Stimulated activated CD8-positive, alpha-beta memory T cell treated with anti-CD3 and anti-CD28 coated beads, Interleukin-12 subunit alpha, Interleukin-12 subunit beta, amount 100 ng/mL, for 24 hours (primary cell): ENCODE results near the gene MYOM1.

ENCODE experiments used
- DNase-seq: peaks from one replicate; pipeline ENCODE4 v3.0.0-alpha.2; 2020; ENCODE audit errors: extremely low read depth

Gene MYOM1

DNA sequence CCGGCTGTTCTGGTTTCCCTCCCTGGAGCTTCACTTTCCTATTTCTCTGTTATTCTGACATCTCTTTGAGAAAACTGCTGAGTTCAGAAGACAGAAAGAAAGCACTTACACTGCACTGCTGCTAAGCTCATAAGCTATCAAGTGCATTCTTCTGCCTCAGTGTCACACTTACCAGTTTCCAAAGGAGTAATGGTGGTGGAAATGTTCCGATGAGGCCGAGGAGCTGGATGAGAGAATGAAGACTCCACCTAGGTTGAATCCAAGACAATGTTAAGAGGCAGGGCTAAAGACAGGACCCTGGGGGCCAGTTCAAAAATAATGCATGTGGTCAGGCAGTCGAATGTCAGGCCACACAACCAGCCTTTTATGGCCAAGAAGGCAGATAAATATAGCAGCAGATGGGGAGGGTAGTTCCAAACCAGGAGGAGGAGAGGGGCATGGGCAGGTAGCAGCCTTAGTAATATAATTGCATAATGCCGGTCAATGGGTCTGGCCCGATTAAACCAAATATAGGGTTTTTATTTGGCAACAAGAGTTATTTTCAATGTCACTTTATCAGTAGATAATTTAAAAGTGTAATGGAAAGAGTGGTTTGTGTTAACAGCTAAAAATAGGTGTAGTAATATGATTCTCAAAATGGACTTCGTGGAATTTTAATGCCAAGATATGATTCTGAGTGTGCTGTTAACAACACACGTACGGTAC lies at the start of gene MYOM1:
MYOM1 (minus strand) TSS at position 338 of the 705 bp plus-strand sequence. CDS start 4,745 bp downstream, outside the sequence.
- DNase-seq, result no peak

DNA sequence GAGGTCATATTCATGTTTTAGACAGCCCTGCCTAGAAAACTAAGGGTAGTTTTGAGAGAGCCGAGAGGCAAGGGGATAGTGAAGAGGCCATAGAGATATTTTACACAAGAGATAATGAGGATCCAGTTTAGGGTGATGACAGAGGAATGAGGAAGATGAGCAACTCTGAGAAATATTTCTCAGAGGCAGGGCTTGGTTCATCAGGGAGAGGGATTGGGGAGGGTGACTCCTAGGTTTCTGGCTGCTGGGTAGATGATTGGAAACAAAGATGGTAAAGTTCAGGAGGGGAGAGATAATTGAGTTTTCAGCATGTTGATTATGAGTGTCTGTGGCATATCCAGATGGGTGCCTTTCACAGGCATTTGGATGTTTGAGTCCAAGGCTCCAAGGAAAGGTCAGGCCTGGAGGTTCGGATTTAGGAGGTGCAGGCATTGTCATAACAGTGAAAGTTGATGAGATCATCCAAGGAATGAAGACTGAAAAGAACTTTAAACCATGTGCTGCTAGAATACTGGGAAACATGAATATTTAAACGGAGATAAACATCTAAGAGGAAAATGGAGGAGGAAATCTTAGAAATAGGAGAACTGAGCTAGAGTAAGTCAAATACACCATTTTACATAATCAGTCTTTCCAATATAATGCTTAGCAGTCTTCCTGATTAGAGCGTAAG lies 49.6 kb upstream of the MYOM1 start:
- DNase-seq, result no peak

DNA sequence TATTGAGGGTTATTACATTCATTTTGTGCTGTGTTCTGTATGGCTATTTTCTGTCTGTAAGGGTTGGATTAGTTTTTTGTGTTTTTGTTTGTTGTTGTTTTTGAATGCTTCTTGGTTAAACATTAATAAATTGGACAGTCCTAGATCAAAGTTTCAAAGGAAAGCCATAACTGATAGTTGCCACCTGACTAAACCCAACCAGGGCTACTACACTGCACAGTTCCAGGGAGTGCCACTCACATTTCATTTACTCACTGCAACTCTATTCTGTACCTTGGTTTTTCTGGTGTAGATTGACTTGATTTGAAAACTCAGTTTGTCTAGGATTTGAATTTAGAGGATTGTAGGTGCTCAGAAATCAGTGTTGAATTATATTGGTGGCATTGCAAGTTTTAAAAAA lies 48.5 kb upstream of the MYOM1 start:
- no peak for DNase-seq

DNA sequence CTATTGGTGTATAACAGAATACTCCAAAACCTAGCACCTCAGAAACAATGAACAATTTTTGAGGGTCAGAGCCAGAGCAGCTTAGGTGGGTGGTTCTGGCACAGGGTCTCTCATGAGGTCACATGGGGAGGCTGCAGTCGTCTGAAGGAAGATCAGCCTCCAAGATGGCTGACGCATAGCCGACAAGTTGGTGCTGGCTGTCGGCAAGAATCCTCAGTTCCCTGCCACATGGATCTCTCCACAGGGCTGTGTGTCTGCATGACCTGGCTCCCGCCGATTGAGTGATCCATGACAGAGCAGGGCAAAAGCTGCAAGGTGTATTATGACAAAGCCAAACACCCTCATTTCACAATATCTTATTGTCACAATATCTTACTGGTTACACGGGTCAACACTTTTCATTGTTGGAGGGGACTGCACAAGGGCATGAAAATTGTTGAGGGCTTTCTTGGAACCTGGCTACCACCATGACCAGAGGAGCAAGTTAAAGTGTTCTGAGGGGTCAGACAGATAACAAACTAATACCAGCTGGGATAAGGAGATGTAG lies 46.4 kb upstream of the MYOM1 start:
- DNase-seq, result no peak

DNA sequence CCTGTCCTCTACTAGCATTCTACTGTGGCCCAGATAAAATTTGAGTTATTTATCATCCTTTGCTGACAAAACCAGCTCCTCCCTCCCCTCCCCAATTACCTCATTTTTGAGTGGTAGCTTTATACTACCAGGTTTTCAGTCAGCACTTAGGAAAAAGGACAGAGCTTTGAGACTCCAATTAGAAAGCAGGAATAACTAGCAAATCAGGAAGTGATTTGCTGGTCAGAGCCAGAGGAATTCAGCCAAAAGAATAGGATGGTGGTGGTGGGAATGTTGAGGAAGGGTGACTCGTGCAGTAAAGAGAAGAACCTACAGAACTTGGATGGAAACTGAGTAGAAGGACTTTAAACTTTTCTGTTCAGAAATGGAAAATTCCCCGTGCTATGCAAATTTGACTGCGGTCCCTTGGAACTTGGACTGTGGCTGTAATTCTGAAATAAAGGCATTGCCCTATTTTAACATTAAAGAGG lies 45.8 kb upstream of the MYOM1 start:
- DNase-seq, result no peak

DNA sequence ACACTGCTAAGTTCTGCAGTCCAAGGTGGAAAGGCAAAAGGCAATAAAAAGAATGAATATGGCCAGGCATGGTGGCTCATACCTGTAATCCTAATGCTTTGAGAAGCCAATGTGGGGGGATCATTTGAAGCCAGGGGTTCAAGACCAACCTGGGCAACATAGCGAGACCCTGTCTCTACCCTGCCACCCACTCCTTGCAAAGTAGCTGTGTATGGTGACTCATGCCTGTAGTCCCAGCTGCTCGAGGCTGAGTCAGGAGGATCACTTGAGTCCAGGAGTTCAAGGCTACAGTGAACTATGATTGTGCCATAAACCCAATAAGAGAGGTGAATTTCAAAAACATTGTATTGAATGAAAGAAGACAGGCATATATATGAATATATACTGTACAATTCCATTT lies 44.6 kb upstream of the MYOM1 start:
- DNase-seq, result no peak

DNA sequence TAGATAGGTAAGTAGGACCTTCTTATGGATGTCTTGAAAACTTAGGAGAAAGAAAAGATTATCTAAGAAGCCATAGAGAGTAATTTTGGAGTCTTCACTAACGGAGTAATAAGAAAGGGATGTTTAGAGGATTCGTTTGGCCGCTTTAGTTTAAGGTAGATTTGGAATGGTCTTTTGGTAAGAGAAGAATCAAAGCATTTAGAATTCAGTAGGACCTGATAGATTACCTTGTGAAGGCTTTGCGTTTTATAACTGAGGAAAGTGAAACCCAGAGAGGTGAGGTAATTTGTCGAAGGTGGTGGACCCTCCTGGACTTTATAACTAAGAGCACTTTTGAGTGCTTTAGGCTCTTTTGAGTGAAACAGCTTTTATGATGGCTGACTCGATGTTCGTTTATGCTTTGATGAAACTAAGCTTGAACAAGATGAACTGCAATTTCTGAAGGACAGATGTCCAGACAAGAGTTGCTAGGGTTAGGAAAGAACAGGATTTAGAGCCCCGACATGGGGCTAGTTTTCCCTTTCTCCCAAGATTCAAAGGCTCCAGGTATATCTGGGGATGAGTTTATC lies 43.4 kb upstream of the MYOM1 start:
- DNase-seq, result no peak

DNA sequence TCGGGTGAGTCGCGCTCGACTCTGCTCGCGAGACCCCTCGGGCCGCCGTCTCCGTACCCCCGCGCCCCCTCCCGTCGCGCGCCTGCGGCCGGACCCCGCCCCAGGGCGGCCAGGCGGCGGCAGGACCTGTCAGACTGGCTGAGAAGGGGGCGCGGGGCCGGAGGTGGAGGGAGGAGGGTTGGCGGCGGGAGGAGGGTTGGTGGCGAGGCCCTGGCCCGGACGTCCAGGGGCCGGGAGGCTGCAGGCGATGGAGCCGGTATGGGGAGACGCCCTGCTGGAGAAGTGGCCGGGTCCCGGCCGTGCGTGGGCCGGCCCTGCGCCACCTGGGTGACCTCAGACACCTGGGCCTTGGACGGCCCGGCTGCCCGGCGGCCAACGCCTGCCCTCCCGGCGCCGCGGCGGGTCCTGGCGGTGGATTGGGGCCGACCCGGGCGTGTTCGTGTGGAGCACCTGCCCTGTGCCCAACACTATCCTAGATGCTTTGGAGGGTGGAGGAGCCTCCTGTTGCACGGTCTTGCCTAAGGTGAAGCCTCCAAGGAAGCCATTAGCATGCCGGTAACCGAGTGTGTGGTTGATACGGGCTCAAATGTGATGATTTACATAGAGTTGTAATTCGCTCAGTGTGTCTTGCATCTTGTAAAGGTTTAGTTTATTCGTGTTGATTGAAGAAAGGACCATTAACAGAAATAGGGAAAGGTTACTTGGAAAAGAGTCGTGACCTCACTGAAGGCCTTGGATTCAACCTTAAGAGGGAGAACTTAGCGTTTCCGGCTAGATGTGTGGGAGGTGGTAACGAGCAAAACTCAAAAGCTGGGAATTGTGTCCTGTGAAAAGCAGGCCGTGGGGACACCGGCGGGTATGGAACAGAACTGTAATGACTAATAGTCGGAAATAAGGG lies 42.7 kb upstream of the MYOM1 start:
- DNase-seq, result no peak

DNA sequence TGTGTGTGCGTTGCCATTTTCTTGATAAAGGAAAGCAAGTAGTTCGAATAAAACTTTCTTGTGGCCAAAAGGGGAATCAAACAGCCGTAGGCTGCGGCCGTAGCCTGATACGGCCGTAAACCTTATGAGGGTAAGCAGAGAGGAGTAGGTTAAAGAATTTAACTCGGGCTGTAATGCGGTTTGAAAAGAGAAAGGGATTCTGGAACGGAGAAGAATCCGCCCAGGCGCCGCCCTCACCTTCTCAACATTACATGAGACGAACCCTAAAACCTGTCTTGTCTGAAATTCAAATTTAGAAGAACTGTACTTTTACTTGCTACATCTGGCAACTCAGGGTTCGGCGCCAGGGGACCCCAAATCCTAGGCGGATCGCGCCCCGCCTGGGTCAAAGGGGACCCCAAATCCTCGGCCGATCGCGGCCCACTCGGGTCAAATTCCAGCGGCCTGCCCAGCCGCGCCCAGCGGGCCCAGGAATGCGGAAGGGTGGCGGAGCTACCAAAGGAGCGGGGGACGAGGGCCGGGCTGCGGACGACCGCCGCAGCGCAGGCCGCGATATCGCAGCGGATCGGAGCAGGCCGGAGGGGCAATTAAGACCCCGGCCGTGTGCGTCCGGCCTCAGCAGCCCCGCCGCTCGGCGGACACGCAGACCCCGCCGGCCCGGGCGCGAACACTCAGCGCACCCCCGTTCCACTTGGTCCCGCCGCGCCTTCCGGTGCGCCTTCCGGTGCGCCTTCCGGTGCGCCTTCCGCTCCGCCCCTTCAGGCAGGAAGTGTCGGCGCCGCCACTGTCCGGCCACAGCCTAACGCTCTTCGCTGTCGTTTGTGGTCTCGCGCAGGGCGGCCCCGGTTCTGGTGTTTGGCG lies 41.8 kb upstream of the MYOM1 start, which contains the start of gene MYL12B:
MYL12B (plus strand) TSS at position 761 of the 861 bp plus-strand sequence. CDS start 10,766 bp downstream, outside the sequence.
- peak; percentile 50 for DNase-seq

DNA sequence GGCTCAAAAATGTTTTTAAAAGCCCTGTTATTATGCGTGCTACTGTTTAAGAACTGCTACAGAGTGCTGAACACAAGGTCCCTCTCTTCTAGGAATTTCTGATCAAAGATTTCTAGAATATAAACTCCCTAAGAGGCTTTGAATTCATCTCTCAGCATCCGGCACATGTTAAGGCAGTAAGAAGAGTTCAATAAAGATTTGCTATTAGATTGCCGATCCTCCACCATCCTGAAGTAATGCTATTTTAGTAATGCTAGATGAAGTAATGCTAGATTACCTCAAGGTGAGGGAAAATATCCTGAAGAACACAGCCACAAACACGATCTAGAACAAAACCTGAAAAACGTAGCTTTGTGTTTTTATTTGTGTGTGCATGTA lies 41.2 kb upstream of the MYOM1 start:
- no peak for DNase-seq

DNA sequence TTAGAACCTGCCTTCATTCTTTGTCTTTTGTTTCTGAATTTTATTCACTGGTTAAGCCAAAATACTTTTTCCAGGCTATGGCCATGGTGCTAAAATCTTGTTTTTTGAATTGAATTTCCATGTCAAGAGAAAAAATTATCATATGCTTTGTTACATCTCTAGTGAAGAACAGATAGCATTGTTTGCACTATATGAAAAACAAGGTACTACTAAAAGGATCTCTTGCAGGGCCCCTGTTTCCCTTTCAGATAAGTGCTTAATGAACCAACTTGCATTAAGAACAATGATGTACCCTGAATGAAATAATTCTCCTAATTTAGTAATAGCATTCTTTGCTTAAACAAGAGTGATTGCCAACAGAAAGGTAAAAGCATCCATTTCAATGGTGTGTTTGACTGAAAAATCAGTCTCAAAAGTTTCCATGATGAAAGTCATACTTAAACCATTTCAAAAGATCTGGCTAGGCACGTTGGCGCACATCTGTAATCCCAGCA lies 37.9 kb upstream of the MYOM1 start:
- no peak for DNase-seq

DNA sequence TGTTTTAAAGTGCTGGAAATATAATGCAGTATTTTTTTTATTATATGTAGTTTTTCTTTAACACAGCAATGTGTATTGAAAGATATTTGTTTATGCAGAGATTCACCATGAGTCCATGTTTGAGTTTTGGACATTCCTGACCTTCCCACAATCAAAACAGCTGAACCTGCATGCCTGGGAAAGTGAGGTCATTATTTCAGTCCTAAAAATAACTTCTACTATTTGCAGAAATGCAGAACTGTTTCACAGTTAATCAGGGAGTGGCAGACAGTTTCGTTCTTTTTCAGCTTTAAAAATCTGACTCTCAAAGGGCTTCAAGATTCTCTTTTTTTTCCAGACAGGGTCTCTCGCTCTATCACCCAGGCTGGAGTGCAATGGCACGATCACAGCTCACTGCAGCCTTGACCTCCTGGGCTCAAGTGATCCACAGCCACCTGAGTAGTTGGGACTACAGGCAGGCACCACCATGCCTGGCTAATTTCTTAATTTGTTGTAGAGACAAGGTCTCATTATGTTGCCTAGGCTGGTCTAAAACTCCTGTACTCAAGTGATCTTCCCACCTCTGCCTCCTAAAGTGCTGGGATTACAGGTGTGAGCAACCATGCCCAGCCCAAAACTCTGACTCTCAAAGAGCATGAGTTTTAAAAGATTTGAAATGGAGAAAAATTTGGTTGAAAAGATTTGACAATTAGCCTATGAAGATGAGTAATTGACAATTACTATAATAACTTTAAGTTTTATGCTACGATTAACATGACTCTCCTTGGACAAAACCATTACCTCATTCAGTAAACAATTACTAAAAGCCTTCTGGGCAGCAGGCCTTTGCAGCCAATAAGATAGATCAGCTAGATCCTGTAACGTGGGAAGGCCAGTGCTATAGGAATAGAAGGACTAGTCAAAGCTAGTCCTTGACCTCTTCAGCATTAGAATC lies 37.2 kb upstream of the MYOM1 start:
- DNase-seq, result no peak

DNA sequence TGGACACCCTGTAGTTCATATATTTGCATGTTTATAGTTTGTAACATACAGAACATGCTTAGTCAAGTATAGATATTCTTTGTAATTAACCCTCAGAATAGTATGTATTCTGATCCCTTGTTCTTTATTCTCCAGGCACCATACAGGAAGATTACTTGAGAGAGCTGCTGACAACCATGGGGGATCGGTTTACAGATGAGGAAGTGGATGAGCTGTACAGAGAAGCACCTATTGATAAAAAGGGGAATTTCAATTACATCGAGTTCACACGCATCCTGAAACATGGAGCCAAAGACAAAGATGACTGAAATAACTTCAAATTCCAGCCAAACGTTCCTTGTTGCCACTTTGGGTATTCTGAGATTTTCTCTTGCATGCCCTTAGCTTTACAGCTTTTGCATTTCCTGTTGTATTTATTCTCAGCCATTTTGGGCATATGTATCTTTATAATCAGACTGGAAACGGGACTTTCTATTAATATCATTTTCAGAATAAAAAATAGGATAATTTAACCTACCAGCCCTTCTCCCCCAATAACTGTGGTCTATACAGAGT lies 35.9 kb upstream of the MYOM1 start:
- no peak for DNase-seq

DNA sequence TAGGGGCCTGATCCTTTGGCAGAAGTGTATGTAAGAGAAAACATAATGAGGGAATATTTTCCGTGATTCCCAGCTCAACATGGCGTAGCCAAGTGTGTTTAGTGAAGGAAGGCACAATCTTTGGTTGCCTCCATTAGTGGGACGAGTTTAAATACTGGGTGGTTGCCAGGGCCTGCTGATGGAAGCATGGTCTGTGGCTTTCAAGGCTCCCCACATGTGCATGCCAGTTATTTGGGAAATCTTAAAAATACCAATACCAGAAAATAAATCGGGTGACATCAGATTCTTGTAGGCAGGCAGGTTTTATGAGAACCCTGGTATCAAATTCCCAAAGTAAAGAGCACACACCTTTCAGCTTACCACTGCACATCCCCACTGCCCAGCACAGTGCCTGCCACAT lies 35.0 kb upstream of the MYOM1 start:
- DNase-seq, result no peak

DNA sequence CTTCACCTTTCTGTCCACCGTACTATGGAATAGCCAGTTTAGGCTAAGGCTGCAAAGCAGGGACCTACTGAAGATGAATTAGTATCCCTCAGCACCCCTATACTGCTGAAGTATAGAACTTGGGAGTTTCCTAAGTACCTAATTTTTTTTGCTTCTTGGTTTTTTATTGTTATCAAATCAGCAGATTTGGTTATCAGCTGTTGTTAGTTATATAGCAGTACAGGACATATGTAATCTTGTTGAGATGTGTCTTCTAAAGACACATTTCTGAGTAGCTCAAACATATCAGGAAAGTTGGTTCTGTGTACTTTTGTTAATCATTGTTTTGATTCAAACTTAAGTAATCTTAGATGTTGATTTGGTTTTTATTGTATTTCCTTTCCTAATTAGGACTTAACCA lies 33.1 kb upstream of the MYOM1 start:
- no peak for DNase-seq

DNA sequence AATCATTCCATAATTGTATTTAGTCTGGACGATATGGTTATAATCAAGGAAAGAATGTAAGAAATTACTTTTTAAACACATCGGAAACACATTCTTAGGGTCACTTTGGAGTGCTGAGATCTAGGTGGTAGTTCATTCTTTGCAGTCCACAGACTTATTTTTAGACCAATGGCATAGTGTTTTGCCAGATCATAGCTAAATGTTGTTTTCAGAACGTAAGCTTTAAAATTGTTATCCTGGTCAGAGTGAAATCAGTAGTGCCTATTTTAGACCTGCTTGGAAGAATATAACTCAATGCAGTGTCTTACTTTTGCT lies 32.2 kb upstream of the MYOM1 start:
- DNase-seq, result no peak

DNA sequence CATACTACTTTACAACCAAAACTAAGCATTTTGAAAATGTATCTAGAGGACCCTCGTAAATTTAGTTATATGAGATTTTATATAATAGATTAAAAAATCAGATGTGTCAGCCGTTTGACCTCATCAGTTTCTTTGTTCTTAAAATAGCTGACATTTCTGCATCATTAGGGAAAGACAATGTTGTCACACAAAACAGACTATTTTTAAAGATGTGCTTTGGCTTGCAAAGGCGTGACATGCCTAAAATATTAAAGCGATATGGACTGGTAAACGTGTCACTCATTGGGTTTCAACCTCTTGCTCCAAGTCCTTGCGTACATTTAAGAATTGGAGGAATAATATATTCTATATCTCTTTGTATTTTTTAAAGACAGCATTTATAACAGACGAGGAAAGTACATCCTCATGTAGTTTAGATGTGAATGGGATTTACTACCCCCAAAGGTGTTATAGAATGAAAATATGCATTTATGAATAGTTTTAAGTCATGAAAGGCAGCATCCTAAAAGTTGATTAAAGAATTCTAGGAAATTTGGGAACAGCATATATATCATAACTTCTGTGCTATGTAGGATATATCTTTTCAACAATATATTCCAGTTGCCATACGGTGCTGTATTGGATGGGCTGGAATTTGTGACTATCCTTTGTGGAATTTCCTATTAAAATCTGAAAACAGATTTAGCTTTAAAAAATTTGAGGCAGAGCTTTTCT lies 31.6 kb upstream of the MYOM1 start:
- no peak for DNase-seq

DNA sequence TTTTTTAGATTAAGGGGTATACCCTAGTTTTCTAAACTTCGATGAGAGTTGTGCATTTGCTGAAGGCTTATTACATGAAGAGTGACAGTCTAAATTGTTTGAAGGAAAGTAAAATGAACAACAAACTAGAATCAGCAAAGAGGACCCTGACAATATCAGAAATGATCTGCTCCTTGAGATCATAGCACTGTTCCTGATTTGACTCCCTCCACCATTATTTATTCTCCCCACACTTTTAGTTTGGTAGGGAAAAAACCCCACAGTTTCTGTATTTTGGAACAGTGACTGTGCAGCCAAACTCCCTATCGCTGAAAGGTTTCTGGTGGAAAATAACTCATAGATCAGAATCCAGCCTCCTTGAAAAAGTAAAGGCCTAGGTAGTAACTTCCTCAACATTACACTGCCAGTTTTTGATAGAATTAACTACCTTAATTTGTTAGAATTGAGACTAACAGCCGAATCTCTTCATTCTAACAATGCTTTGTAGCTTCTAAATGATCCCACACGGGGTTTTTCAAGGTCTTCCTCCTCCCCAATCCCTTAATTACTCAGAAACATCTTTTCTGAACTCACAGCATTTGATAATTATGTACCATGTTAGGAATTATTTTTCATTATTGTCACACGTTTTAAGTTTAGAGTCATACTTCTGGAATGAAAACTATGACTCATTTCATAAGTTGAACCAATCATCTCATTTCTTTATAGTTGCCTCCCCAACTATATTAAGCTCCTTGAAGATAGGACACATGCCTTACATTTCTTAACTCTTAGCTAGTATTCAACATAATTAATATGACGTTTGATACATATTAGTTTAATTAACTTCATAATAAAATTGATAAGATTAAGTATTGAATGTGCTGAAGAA lies 30.7 kb upstream of the MYOM1 start:
- no peak for DNase-seq
